A549 (cell line): ENCODE results near the gene LDLRAD4.

ENCODE experiments used
- BCL3 ChIP-seq: fragments of >200 bp; sonication (Bioruptor Twin); formaldehyde crosslinking; IDR thresholded peaks from 3 replicates; pipeline ENCODE4 v1.6.1; 2016
- CTCF ChIP-seq: fragments of >200 bp; sonication (Bioruptor Twin); formaldehyde crosslinking; IDR thresholded peaks from 3 replicates; pipeline ENCODE4 v1.5.1; 2016
- E2F6 ChIP-seq: IDR thresholded peaks from 2 replicates; pipeline ENCODE4 v1.6.1; 2012; ENCODE audit warnings: low read depth, borderline replicate concordance
- HMGXB4 ChIP-seq: fragments of 250-450 bp; sonication (Bioruptor Pico); IDR thresholded peaks from 2 replicates; pipeline ENCODE4 v1.5.0; 2021; ENCODE audit warnings: mild to moderate bottlenecking, moderate library complexity, borderline replicate concordance
- KDM5A ChIP-seq: fragments of 200-600 bp; sonication (generic); IDR thresholded peaks from 2 replicates; pipeline ENCODE4 v1.6.1; 2016; ENCODE audit warnings: antibody characterized with exemption, mild to moderate bottlenecking
- MAZ ChIP-seq: fragments of 150-350 bp; IDR thresholded peaks from 2 replicates; pipeline ENCODE4 v1.6.1; 2014; ENCODE audit warnings: antibody characterized with exemption, low read depth, low read length, borderline replicate concordance
- NR3C1 ChIP-seq: fragments of >200 bp; sonication (Bioruptor Twin); formaldehyde crosslinking; IDR thresholded peaks from 3 replicates; pipeline ENCODE4 v1.6.1; 2017
- PBX3 ChIP-seq: IDR thresholded peaks from 2 replicates; pipeline ENCODE4 v1.6.1; 2012
- POLR2A ChIP-seq: IDR thresholded peaks from 2 replicates; pipeline ENCODE4 v1.6.1; 2012; ENCODE audit warnings: mild to moderate bottlenecking, low read length
- RAD21 ChIP-seq, 2 experiments: fragments of >200 bp in 1 of 2; sonication (Bioruptor Twin) in 1 of 2; formaldehyde crosslinking in 1 of 2; IDR thresholded peaks in 1 of 2; conservative IDR thresholded peaks in 1 of 2; 2 replicates in 1 of 2; 3 replicates in 1 of 2; pipeline ENCODE4 v1.6.1; 2012 to 2018; ENCODE audit warnings: inconsistent platforms in 1 of 2
- RFX5 ChIP-seq: fragments of 450-650 bp; IDR thresholded peaks from 2 replicates; pipeline ENCODE4 v1.7.1; 2014; ENCODE audit warnings: antibody characterized with exemption, mild to moderate bottlenecking, moderate library complexity

DNA sequence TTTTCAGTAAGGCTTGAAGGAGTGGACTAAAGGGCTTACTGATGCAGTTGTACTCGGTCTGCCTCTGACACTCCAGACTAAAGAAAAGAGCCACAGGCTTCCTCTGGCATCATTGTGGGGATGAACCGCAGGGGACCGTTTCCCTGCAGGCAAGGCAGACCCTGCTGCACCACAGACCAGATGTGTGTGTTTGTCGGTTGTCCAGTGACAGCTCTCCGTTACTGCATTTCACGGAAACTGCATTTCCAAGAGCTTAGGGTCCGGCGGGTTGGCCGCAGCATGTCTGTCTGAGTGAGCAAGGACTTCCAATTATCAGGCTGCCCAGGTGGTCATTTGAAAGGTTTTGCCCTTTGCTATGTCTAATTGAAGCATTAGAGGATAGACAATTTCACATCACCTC, 409.7 kb downstream of the LDLRAD4 start:
- TF ChIP-seq E2F6 = no peak
- no peak for TF ChIP-seq CTCF
- TF ChIP-seq PBX3 = no peak
- no peak for TF ChIP-seq RAD21 (conservative IDR thresholded peaks at IDR 0.05 in 1 of 2, IDR thresholded peaks at IDR 0.05 in 1 of 2)
- no peak for TF ChIP-seq KDM5A
- TF ChIP-seq MAZ = no peak
- no peak for TF ChIP-seq HMGXB4 (CRISPR knock-in tag)
- TF ChIP-seq NR3C1 = no peak
- TF ChIP-seq POLR2A = no peak
- TF ChIP-seq RFX5 = no peak
- no peak for TF ChIP-seq BCL3
